GM12878 (cell line): ENCODE data around the gene PROM1. TPM values are rescaled to one million over a fixed set of nuclear protein-coding genes. Genes with fewer than 3 reads are reported as not detected.

Source experiments
- ATAC-seq: fragments of 200-7000 bp; cut with Tn5 transposase; 3 replicates; pipeline ENCODE4 v1.9.1; 2020; ENCODE audit warnings: mild to moderate bottlenecking, moderate library complexity
- BruUV-seq: library from RNA; stranded (reverse); fragments of 400-500 nt; replicated peaks from 2 replicates; lab custom pipeline; 2021; lab: Mats Ljungman, UMichigan
- CTCF ChIA-PET: fragments of 300-600 bp; sonication (Branson Sonifier 250); formaldehyde crosslinking; extraction: SDS; loops from one replicate; lab custom pipeline; 2021; ENCODE audit warnings: inconsistent platforms; lab: Yijun Ruan, JAX
- POLR2A ChIA-PET: fragments of 350-600 bp; formaldehyde crosslinking; extraction: SDS; loops from one replicate; lab custom pipeline; 2021; ENCODE audit warnings: inconsistent platforms; lab: Charles Lee
- RAD21 ChIA-PET: fragments of 300-600 bp; sonication (Branson Sonifier 250); formaldehyde crosslinking; loops from one replicate; lab custom pipeline; 2023; ENCODE audit warnings: antibody characterized with exemption; ENCODE audit not compliant: unreplicated experiment; lab: Charles Lee
- SMC1A ChIA-PET: fragments of 300-600 bp; sonication (Branson Sonifier 250); formaldehyde crosslinking; loops from one replicate; lab custom pipeline; 2023; ENCODE audit not compliant: unreplicated experiment, uncharacterized antibody; lab: Charles Lee
- DNase-seq: peaks from one replicate; pipeline ENCODE4 v3.0.0-alpha.2; 2011; ENCODE audit warnings: low read depth, low spot score
- FAIRE-seq: peaks from 3 replicates; lab custom pipeline; 2011; peaks lifted over from hg19 to GRCh38; lab: Jason Lieb, UNC
- H2AFZ ChIP-seq: 2 replicates; pipeline ENCODE4 v1.6.0; 2011; ENCODE audit warnings: low read depth, low read length, control low read depth; ENCODE audit not compliant: control insufficient read depth
- H3K27ac ChIP-seq: 2 replicates; pipeline ENCODE4 v1.5.1; 2011; ENCODE audit warnings: control low read depth; ENCODE audit not compliant: control insufficient read depth, insufficient read depth
- H3K27me3 ChIP-seq, 2 experiments: replicated peaks in 1 of 2; 2 replicates each; pipeline versions ENCODE4 v1.6.0 to v1.6.1; 2011; ENCODE audit warnings: low read length in 1 of 2; ENCODE audit not compliant: control insufficient read depth in 2 of 2, insufficient read depth in 2 of 2
- H3K36me3 ChIP-seq, 2 experiments: 2 replicates each; pipeline ENCODE4 v1.5.1; 2011; ENCODE audit warnings: low read length in 1 of 2; ENCODE audit not compliant: control insufficient read depth in 2 of 2, insufficient read depth in 2 of 2
- H3K4me1 ChIP-seq: 2 replicates; pipeline ENCODE4 v1.6.1; 2011; ENCODE audit warnings: mild to moderate bottlenecking, low read length, moderate library complexity, mixed read lengths; ENCODE audit not compliant: control insufficient read depth, insufficient read depth
- H3K4me2 ChIP-seq: 2 replicates; pipeline ENCODE4 v1.6.0; 2011; ENCODE audit warnings: control low read depth; ENCODE audit not compliant: control insufficient read depth, insufficient read depth
- H3K4me3 ChIP-seq: fragments of 200-600 bp; sonication (generic); 2 replicates; pipeline ENCODE4 v1.5.1; 2016
- H3K79me2 ChIP-seq: 2 replicates; pipeline ENCODE4 v1.6.0; 2011; ENCODE audit warnings: low read length; ENCODE audit not compliant: control insufficient read depth, insufficient read depth
- H3K9ac ChIP-seq: 2 replicates; pipeline ENCODE4 v1.8.0; 2011; ENCODE audit warnings: low read length, control low read depth, mixed read lengths; ENCODE audit not compliant: control insufficient read depth, insufficient read depth
- H3K9me3 ChIP-seq: replicated peaks from 3 replicates; pipeline ENCODE4 v1.5.1; 2011; ENCODE audit warnings: mild to moderate bottlenecking, low read length; ENCODE audit not compliant: control insufficient read depth, insufficient read depth
- H4K20me1 ChIP-seq: 2 replicates; pipeline ENCODE4 v1.6.0; 2011; ENCODE audit not compliant: control insufficient read depth, insufficient read depth
- CHD4 ChIP-seq: fragments of 200-600 bp; sonication (generic); IDR thresholded peaks from 2 replicates; pipeline ENCODE4 v1.6.1; 2016; ENCODE audit warnings: mild to moderate bottlenecking
- EGR1 ChIP-seq, 2 experiments: IDR thresholded peaks; 1 replicate in 1 of 2; 2 replicates in 1 of 2; pipeline ENCODE4 v1.6.1; 2011 to 2012; ENCODE audit warnings: low read depth in 2 of 2, low read length in 2 of 2, borderline replicate concordance in 1 of 2, mild to moderate bottlenecking in 1 of 2, moderate library complexity in 1 of 2
- FOXM1 ChIP-seq: IDR thresholded peaks from 2 replicates; pipeline ENCODE4 v1.6.1; 2012; ENCODE audit warnings: low read depth, mild to moderate bottlenecking, inconsistent platforms, low read length, moderate library complexity
- MTA2 ChIP-seq: fragments of 450-650 bp; IDR thresholded peaks from 2 replicates; pipeline ENCODE4 v1.6.1; 2016; ENCODE audit warnings: low read depth, mild to moderate bottlenecking, moderate library complexity
- POLR2AphosphoS5 ChIP-seq: IDR thresholded peaks from 2 replicates; pipeline ENCODE4 v1.6.1; 2011; ENCODE audit warnings: mild to moderate bottlenecking, low read length, inconsistent platforms
- RUNX3 ChIP-seq: IDR thresholded peaks from 2 replicates; pipeline ENCODE4 v1.6.1; 2012; ENCODE audit warnings: low read length, inconsistent platforms
- SIX5 ChIP-seq: IDR thresholded peaks from 2 replicates; pipeline ENCODE4 v1.6.1; 2011; ENCODE audit warnings: mild to moderate bottlenecking, low read depth, low read length, moderate library complexity; ENCODE audit not compliant: severe bottlenecking
- ZNF622 ChIP-seq: fragments of 450-650 bp; IDR thresholded peaks from 2 replicates; pipeline ENCODE4 v1.6.1; 2017; ENCODE audit warnings: mild to moderate bottlenecking, inconsistent platforms
- WGBS: methylation state at CpG from one replicate; pipeline ENCODE4 v1.1.6; 2016; ENCODE audit warnings: low lambda C conversion rate; ENCODE audit not compliant: insufficient replicate concordance, insufficient coverage; ENCODE audit errors: missing lambda C conversion rate; 5-methylcytosine and 5-hydroxymethylcytosine counted together
- in situ Hi-C: fragments of 300-500 bp; cut with MboI; formaldehyde crosslinking; loops from 9 replicates; pipeline ENCODE4 v1.14.3; 2018; ENCODE audit warnings: mixed read lengths
- intact Hi-C: fragments of 100-400 bp; cut with micrococcal nuclease; formaldehyde crosslinking; loops from one replicate; pipeline ENCODE4 v1.14.2; 2022; ENCODE audit not compliant: unreplicated experiment
- polyA plus RNA-seq, 11 experiments: library from polyadenylated mRNA; depleted of rRNA in 4 of 11; unstranded in 6 of 11; stranded (reverse) in 5 of 11; fragments of >200 nt; fragmentation: Nextera tagmentation in 4 of 11; fragmentation: Illumina TruSeq in 1 of 11; extraction: Ambion mirVana in 4 of 11; extraction: Trizol in 1 of 11; gene quantifications; 1 replicate in 1 of 11; 2 replicates in 10 of 11; pipeline versions ENCODE4 v1.2.1 to v1.2.3, GENCODE V29; 2011 to 2016; ENCODE audit warnings: inconsistent platforms in 2 of 11, missing spikeins in 2 of 11, low read depth in 1 of 11
- total RNA-seq, 4 experiments: library from RNA; depleted of rRNA in 3 of 4; stranded (reverse); fragments of >200 nt in 3 of 4; fragmentation: Illumina TruSeq in 1 of 4; extraction: Trizol in 1 of 4; gene quantifications; 2 replicates each; pipeline versions ENCODE4 v1.2.1 to v1.2.3, GENCODE V29; 2013 to 2021
- TF ChIP-seq, protein P1 (sequence below): IDR thresholded peaks from 2 replicates; pipeline ENCODE4 v1.6.1; 2011; ENCODE audit warnings: borderline replicate concordance, low read depth, mild to moderate bottlenecking, moderate library complexity, mixed read lengths, low read length; ENCODE audit not compliant: insufficient read depth; ENCODE audit errors: extremely low read length
- TF ChIP-seq, protein P2 (sequence below): fragments of 450-650 bp; IDR thresholded peaks from 2 replicates; pipeline ENCODE4 v1.6.1; 2016; ENCODE audit warnings: mild to moderate bottlenecking

The PROM1 gene
- total and polyA plus RNA-seq, 10 of the 15 experiments (the other 5 are each of a cell fraction or from before 2014, with no cell fraction given): 0.08 to 0.31 (median 0.18) TPM; not detected in 7

DNA sequence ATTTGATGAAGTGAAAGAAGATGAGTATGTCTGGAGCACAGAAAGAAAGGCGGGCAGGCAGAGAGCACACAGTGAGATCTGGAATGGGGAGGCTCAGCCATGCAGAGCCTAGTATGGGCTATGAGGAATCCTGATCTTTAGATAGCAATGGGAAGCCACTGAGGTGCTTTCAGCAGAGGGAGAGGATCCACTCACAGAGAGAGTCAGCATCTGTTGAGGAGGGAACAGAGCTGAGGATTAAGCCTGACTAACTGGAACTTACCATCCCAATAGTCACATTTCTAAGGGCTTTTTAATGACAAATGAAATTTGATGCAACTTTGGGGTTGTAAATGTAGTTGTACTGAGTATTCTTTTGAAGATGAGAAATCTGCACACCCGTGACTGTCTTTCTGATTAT, 100.2 kb downstream of the PROM1 start (continued):
- TF ChIP-seq FOXM1: no peak
- TF ChIP-seq, protein P1, sequence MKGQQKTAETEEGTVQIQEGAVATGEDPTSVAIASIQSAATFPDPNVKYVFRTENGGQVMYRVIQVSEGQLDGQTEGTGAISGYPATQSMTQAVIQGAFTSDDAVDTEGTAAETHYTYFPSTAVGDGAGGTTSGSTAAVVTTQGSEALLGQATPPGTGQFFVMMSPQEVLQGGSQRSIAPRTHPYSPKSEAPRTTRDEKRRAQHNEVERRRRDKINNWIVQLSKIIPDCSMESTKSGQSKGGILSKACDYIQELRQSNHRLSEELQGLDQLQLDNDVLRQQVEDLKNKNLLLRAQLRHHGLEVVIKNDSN: no peak
- no peak for TF ChIP-seq EGR1 (IDR thresholded peaks at IDR 0.05; ENCODE audit: borderline replicate concordance in 1 of 2, low read depth in 2 of 2, low read length in 2 of 2)
- TF ChIP-seq, protein P2, sequence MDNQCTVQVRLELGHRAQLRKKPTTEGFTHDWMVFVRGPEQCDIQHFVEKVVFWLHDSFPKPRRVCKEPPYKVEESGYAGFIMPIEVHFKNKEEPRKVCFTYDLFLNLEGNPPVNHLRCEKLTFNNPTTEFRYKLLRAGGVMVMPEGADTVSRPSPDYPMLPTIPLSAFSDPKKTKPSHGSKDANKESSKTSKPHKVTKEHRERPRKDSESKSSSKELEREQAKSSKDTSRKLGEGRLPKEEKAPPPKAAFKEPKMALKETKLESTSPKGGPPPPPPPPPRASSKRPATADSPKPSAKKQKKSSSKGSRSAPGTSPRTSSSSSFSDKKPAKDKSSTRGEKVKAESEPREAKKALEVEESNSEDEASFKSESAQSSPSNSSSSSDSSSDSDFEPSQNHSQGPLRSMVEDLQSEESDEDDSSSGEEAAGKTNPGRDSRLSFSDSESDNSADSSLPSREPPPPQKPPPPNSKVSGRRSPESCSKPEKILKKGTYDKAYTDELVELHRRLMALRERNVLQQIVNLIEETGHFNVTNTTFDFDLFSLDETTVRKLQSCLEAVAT: no peak
- TF ChIP-seq, all 136 proteins: peak for 0

DNA sequence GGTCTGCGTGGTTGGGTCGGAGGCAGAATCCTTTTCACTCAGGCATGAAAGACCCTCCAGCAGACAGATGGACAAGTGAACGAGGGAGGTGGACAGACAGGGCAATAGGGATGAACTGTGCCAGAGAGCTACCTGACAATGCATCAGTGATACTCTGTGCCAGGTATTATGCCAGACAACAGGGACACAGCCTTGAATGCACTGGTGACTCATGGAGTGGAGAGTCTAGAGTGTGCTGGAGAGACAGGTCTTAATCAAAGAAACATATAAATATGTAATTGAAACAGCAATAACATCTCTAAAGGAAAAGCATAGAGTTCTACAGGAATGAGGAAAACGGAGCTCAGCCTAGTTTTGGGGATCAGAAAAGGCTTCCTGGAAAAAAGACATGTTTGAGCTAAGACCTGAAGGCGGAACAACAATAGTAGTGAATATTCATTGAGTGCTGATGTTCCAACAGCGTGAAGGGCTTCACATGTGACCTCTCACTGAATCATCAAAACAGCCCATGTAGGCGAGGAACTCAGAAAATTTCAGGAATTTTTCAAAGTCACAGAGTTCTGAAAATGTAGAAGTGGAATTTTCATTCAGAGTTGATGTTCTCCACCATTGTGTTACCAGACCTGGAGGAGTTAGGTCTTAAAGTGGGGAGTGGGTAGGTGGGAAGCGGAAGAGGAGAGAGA, 100.8 kb downstream of the PROM1 start:
- Histone ChIP-seq H3K4me3 (no peak overlapping the region), H3K4me2 (no peak overlapping the region), H3K27me3 (peaks cover 3 to 4% of the 10 kb centered on the region in 2 experiments; a peak in 3 of 4 replicates), H3K36me3 (no peaks in the 10 kb centered on the region), H3K9ac (no peak overlapping the region), H3K27ac (no peak overlapping the region), H4K20me1 (no peaks in the 10 kb centered on the region), H3K79me2 (no peaks in the 10 kb centered on the region), H2AFZ (no peak overlapping the region), H3K4me1 (no peaks in the 10 kb centered on the region), H3K9me3 (no peaks in the 10 kb centered on the region)
- intact Hi-C loops: no loop called here
- no peak for ATAC-seq
- ChIA-PET CTCF (interaction anchor here (1.4 kb wide), 1 partner anchor 100 kb away, joined by 4 read pairs; no protein-coding TSS in a partner anchor), POLR2A (no interaction called here), SMC1A (no interaction called here), RAD21 (interaction anchor here (0.6 kb wide), 1 partner anchor 19 kb away, joined by 3 read pairs; no protein-coding TSS in a partner anchor)
- in situ Hi-C loops: no loop called here
- FAIRE-seq: no peak
- BruUV-seq: no TSS peak
- DNase-seq: no peak
- TF ChIP-seq MTA2 (no peak), SIX5 (no peak), POLR2AphosphoS5 (no peak), RUNX3 (no peak), CHD4 (no peak), ZNF622 (no peak)
- WGBS: 16% methylated on average over 8 of the region's 8 CpGs
